ENCODE results near the gene TTC6.
A peak's percentile ranks its signal among the peaks of the same experiment; 100 is the strongest.

The TTC6 gene

GRCh38 chr14:37585101-37585511, 10.3 kb upstream of the TTC6 start:
- DNase-seq (ENCODE audit: low spot score) = no peak

- DNase-seq (ENCODE audit: low spot score) = no peak
Observed at GRCh38 chr14:37585971-37586796, 9.2 kb upstream of the TTC6 start.

GRCh38 chr14:37586797-37587130, 8.7 kb upstream of the TTC6 start:
- DNase-seq (ENCODE audit: low spot score) = no peak

GRCh38 chr14:37587131-37587803, 8.2 kb upstream of the TTC6 start:
- DNase-seq (ENCODE audit: low spot score) = no peak

- DNase-seq (ENCODE audit: low spot score) = no peak
Observed at GRCh38 chr14:37587881-37588666, 7.4 kb upstream of the TTC6 start.

- DNase-seq (ENCODE audit: low spot score) = no peak
Observed at GRCh38 chr14:37588667-37588955, 6.8 kb upstream of the TTC6 start.

GRCh38 chr14:37588956-37589714, 6.3 kb upstream of the TTC6 start:
- DNase-seq (ENCODE audit: low spot score) = no peak

- no peak for DNase-seq (ENCODE audit: low spot score)
Observed at GRCh38 chr14:37589715-37590427, 5.6 kb upstream of the TTC6 start.

- DNase-seq (ENCODE audit: low spot score) = no peak
Observed at GRCh38 chr14:37590428-37591139, 4.8 kb upstream of the TTC6 start.

GRCh38 chr14:37591311-37591940, 4.0 kb upstream of the TTC6 start:
- no peak for DNase-seq (ENCODE audit: low spot score)

- no peak for DNase-seq (ENCODE audit: low spot score)
Observed at GRCh38 chr14:37591941-37592481, 3.4 kb upstream of the TTC6 start.

GRCh38 chr14:37592482-37593408, 2.7 kb upstream of the TTC6 start:
- no peak for DNase-seq (ENCODE audit: low spot score)

- DNase-seq (ENCODE audit: low spot score) = no peak
Observed at GRCh38 chr14:37593511-37594237, 1.8 kb upstream of the TTC6 start.

- peak; percentile 79 for DNase-seq (ENCODE audit: low spot score)
Observed at GRCh38 chr14:37594238-37594970, 1.0 kb upstream of the TTC6 start.

- DNase-seq (ENCODE audit: low spot score) = peak; percentile 81
Observed at GRCh38 chr14:37595809-37596621, 586 bp downstream of the TTC6 start.

GRCh38 chr14:37596790-37597472, 1.5 kb downstream of the TTC6 start:
- no peak for DNase-seq (ENCODE audit: low spot score)

All from SW480 (cell line).